SHP77 (cell line): Measurements from ENCODE around the gene TRIM27.
A peak's percentile ranks its signal among the peaks of the same experiment; 100 is the strongest.
"Not testable (repeated sequence)": the region's sequence is repeated elsewhere in the genome, so short reads cannot be mapped to it uniquely, and the experiment has no call there.

Source experiments
- DNase-seq, 2 experiments: peaks; one replicate each; lab custom pipeline; 2025; lab: John Stamatoyannopoulos, UW

TRIM27 gene

GRCh38 chr6:28943223-28943556 is 19.4 kb upstream of the TRIM27 start:
- DNase-seq = peak in 1 of 2 experiments; percentile 21

- DNase-seq = peak; percentile 58 to 72
Observed at GRCh38 chr6:28941684-28942448, 18.1 kb upstream of the TRIM27 start.

- DNase-seq = peak; percentile 71 to 78
Observed at GRCh38 chr6:28940858-28941683, 17.3 kb upstream of the TRIM27 start.

- peak; percentile 63 to 70 for DNase-seq
Observed at GRCh38 chr6:28940294-28940857, 16.6 kb upstream of the TRIM27 start.

GRCh38 chr6:28933069-28933468 is 9.3 kb upstream of the TRIM27 start:
- DNase-seq = no peak

- DNase-seq = no peak
Observed at GRCh38 chr6:28929887-28930620, 6.3 kb upstream of the TRIM27 start.

GRCh38 chr6:28929339-28929738 is 5.6 kb upstream of the TRIM27 start:
- not testable (repeated sequence) for DNase-seq

GRCh38 chr6:28927846-28928245 is 4.1 kb upstream of the TRIM27 start:
- no peak for DNase-seq

- DNase-seq = peak in 1 of 2 experiments; percentile 48
Observed at GRCh38 chr6:28922821-28923317, 916 bp downstream of the TRIM27 start.

- peak in 1 of 2 experiments; percentile 8 for DNase-seq
Observed at GRCh38 chr6:28922004-28922820, 1.6 kb downstream of the TRIM27 start.

- DNase-seq = no peak
Observed at GRCh38 chr6:28920281-28920680, 3.5 kb downstream of the TRIM27 start.

- DNase-seq = no peak
Observed at GRCh38 chr6:28914941-28915340, 8.8 kb downstream of the TRIM27 start.

- DNase-seq = no peak
Observed at GRCh38 chr6:28910901-28911690, 12.7 kb downstream of the TRIM27 start.

- no peak for DNase-seq
Observed at GRCh38 chr6:28907394-28907793, 16.4 kb downstream of the TRIM27 start.

GRCh38 chr6:28906669-28907068 is 17.1 kb downstream of the TRIM27 start:
- no peak for DNase-seq

- DNase-seq = no peak
Observed at GRCh38 chr6:28903686-28904085, 20.1 kb downstream of the TRIM27 start.

- no peak for DNase-seq
Observed at GRCh38 chr6:28901831-28902230, 22.0 kb downstream of the TRIM27 start.

GRCh38 chr6:28900577-28901256 is 23.1 kb downstream of the TRIM27 start:
- no peak for DNase-seq

GRCh38 chr6:28898710-28898965 is 25.1 kb downstream of the TRIM27 start:
- DNase-seq = no peak

- DNase-seq = no peak
Observed at GRCh38 chr6:28897369-28897745, 26.4 kb downstream of the TRIM27 start.
